HCT116 (cell line): ENCODE data around the gene DYNLT1. TPM values are rescaled to one million over a fixed set of nuclear protein-coding genes. Genes with fewer than 3 reads are reported as not detected.

Experiments used
- ATAC-seq: fragments of 200-7000 bp; cut with Tn5 transposase; 2 replicates; pipeline ENCODE4 v1.9.1; 2020; ENCODE audit warnings: mild to moderate bottlenecking, moderate library complexity
- BruUV-seq: library from RNA; stranded (reverse); fragments of 400-500 nt; replicated peaks from 2 replicates; lab custom pipeline; 2021; lab: Mats Ljungman, UMichigan
- CTCF ChIA-PET: fragments of 300-600 bp; sonication (Branson Sonifier 250); formaldehyde crosslinking; loops from one replicate; lab custom pipeline; 2021; ENCODE audit warnings: antibody characterized with exemption; lab: Charles Lee
- POLR2A ChIA-PET: fragments of 300-600, 350-600 bp; sonication (Branson Sonifier 250); formaldehyde crosslinking; loops from one replicate; lab custom pipeline; 2021; ENCODE audit warnings: antibody characterized with exemption; lab: Charles Lee
- RAD21 ChIA-PET, 2 experiments: fragments of 300-600 bp; sonication (Branson Sonifier 250); formaldehyde crosslinking; loops; one replicate each; lab custom pipeline; 2023; ENCODE audit warnings: low total read pairs in 2 of 2; ENCODE audit not compliant: uncharacterized antibody in 2 of 2, unreplicated experiment in 2 of 2, low non-redundant PET in 1 of 2; lab: Charles Lee
- DNase-seq: peaks from one replicate; pipeline ENCODE4 v3.0.0-alpha.2; 2010; ENCODE audit warnings: low read depth, low spot score
- H2AFZ ChIP-seq: fragments of 200-600 bp; shearing (Covaris generic), sonication (generic); 2 replicates; pipeline ENCODE4 v1.6.1; 2017; ENCODE audit warnings: low read depth, mixed run types, mixed read lengths, antibody characterized with exemption, low read length; ENCODE audit not compliant: poor library complexity, severe bottlenecking
- H3K27ac ChIP-seq: 2 replicates; pipeline ENCODE4 v1.5.1; 2012; ENCODE audit warnings: low read depth, low read length
- H3K27me3 ChIP-seq: fragments of 200-600 bp; sonication (generic); 2 replicates; pipeline ENCODE4 v1.6.1; 2016; ENCODE audit warnings: mixed run types, low read length, mixed read lengths; ENCODE audit not compliant: insufficient read depth
- H3K36me3 ChIP-seq, 2 experiments: fragments of 200-500 bp in 1 of 2; fragments of 200-600 bp in 1 of 2; sonication (Bioruptor generic) in 1 of 2; sonication (generic) in 1 of 2; 2 replicates each; pipeline versions ENCODE4 v1.5.1 to v1.6.1; 2014 to 2016; ENCODE audit warnings: low read length in 2 of 2, inconsistent platforms in 1 of 2, mixed read lengths in 1 of 2, mixed run types in 1 of 2; ENCODE audit not compliant: insufficient read depth in 2 of 2, control insufficient read depth in 1 of 2
- H3K4me1 ChIP-seq, 2 experiments: fragments of 200-600 bp in 1 of 2; sonication (generic) in 1 of 2; 2 replicates each; pipeline versions ENCODE4 v1.5.1 to v1.6.1; 2012 to 2017; ENCODE audit warnings: low read length in 2 of 2, inconsistent platforms in 1 of 2, mild to moderate bottlenecking in 1 of 2, mixed read lengths in 1 of 2, mixed run types in 1 of 2, moderate library complexity in 1 of 2; ENCODE audit not compliant: insufficient read depth in 2 of 2, control insufficient read depth in 1 of 2
- H3K4me2 ChIP-seq: fragments of 200-600 bp; sonication (generic); 2 replicates; pipeline ENCODE4 v1.6.1; 2017; ENCODE audit warnings: mixed run types, low read length, mixed read lengths
- H3K4me3 ChIP-seq, 2 experiments: fragments of 200-600 bp in 1 of 2; sonication (generic) in 1 of 2; replicated peaks in 1 of 2; 2 replicates each; pipeline ENCODE4 v1.5.1; 2011 to 2016; ENCODE audit warnings: low read length in 2 of 2, control low read depth in 1 of 2, low read depth in 1 of 2, mild to moderate bottlenecking in 1 of 2, mixed read lengths in 1 of 2, mixed run types in 1 of 2
- H3K79me2 ChIP-seq: fragments of 200-600 bp; sonication (generic); 2 replicates; pipeline ENCODE4 v1.6.1; 2017; ENCODE audit warnings: mild to moderate bottlenecking, mixed run types, low read length, moderate library complexity, mixed read lengths; ENCODE audit not compliant: insufficient read depth
- H3K9ac ChIP-seq: fragments of 200-600 bp; sonication (generic); 2 replicates; pipeline ENCODE4 v1.6.1; 2016; ENCODE audit warnings: low read length, mixed read lengths
- H3K9me2 ChIP-seq: fragments of 200-600 bp; sonication (generic), shearing (Covaris generic); 2 replicates; pipeline ENCODE4 v1.6.1; 2017; ENCODE audit warnings: mixed run types, mild to moderate bottlenecking, moderate library complexity; ENCODE audit not compliant: insufficient read depth
- H3K9me3 ChIP-seq, 2 experiments: fragments of 200-500 bp in 1 of 2; fragments of 200-600 bp in 1 of 2; sonication (Bioruptor generic) in 1 of 2; sonication (generic) in 1 of 2; 2 replicates each; pipeline ENCODE4 v1.6.1; 2014 to 2017; ENCODE audit warnings: low read length in 2 of 2, mixed read lengths in 2 of 2, inconsistent platforms in 1 of 2, low read depth in 1 of 2, mild to moderate bottlenecking in 1 of 2, mixed run types in 1 of 2, moderate library complexity in 1 of 2; ENCODE audit not compliant: control insufficient read depth in 1 of 2, insufficient read depth in 1 of 2
- H4K20me1 ChIP-seq: fragments of 200-600 bp; sonication (generic), shearing (Covaris generic); 2 replicates; pipeline ENCODE4 v1.6.1; 2017; ENCODE audit warnings: mixed run types, mild to moderate bottlenecking, moderate library complexity; ENCODE audit not compliant: insufficient read depth
- ATF3 ChIP-seq: IDR thresholded peaks from 2 replicates; pipeline ENCODE4 v1.6.1; 2012
- CBX3 ChIP-seq: IDR thresholded peaks from 2 replicates; pipeline ENCODE4 v1.6.1; 2012; ENCODE audit warnings: low read depth
- CTCF ChIP-seq, 3 experiments: fragments of 200-600 bp in 1 of 3; sonication (generic) in 1 of 3; IDR thresholded peaks in 2 of 3; conservative IDR thresholded peaks in 1 of 3; 2 replicates each; pipeline ENCODE4 v1.5.1; 2012 to 2017; ENCODE audit warnings: low read depth in 2 of 3, low read length in 2 of 3, antibody characterized with exemption in 1 of 3, borderline replicate concordance in 1 of 3, control low read depth in 1 of 3, mild to moderate bottlenecking in 1 of 3, mixed read lengths in 1 of 3, mixed run types in 1 of 3, moderate library complexity in 1 of 3; ENCODE audit not compliant: insufficient read depth in 1 of 3
- EGR1 ChIP-seq: IDR thresholded peaks from 2 replicates; pipeline ENCODE4 v1.6.1; 2012; ENCODE audit warnings: low read depth
- ELF1 ChIP-seq: IDR thresholded peaks from 2 replicates; pipeline ENCODE4 v1.6.1; 2012; ENCODE audit warnings: low read depth, borderline replicate concordance
- EZH2phosphoT487 ChIP-seq: fragments of 200-600 bp; IDR thresholded peaks from 2 replicates; pipeline ENCODE4 v1.6.1; 2018; ENCODE audit warnings: antibody characterized with exemption, borderline replicate concordance
- FOSL1 ChIP-seq: IDR thresholded peaks from 2 replicates; pipeline ENCODE4 v1.6.1; 2012; ENCODE audit warnings: low read depth
- JUND ChIP-seq: IDR thresholded peaks from 2 replicates; pipeline ENCODE4 v1.6.1; 2012
- POLR2A ChIP-seq: IDR thresholded peaks from 2 replicates; pipeline ENCODE4 v1.7.0; 2011; ENCODE audit warnings: borderline replicate concordance; ENCODE audit not compliant: insufficient read depth, insufficient read length; ENCODE audit errors: extremely low read depth
- RAD21 ChIP-seq: IDR thresholded peaks from 2 replicates; pipeline ENCODE4 v1.6.1; 2012; ENCODE audit warnings: low read depth, mild to moderate bottlenecking
- SIN3A ChIP-seq: IDR thresholded peaks from 2 replicates; pipeline ENCODE4 v1.6.1; 2012; ENCODE audit warnings: low read depth
- SP1 ChIP-seq: IDR thresholded peaks from 2 replicates; pipeline ENCODE4 v1.6.1; 2012; ENCODE audit warnings: low read depth
- TCF7L2 ChIP-seq: IDR thresholded peaks from 2 replicates; pipeline ENCODE4 v1.7.0; 2011; ENCODE audit warnings: borderline replicate concordance, inconsistent platforms; ENCODE audit not compliant: insufficient read depth, insufficient read length; ENCODE audit errors: extremely low read depth
- YY1 ChIP-seq: IDR thresholded peaks from 2 replicates; pipeline ENCODE4 v1.6.1; 2011; ENCODE audit warnings: low read length, low read depth, moderate library complexity, mild to moderate bottlenecking; ENCODE audit not compliant: insufficient replicate concordance; ENCODE audit errors: extremely low read depth
- ZBTB33 ChIP-seq: IDR thresholded peaks from 2 replicates; pipeline ENCODE4 v1.6.1; 2011; ENCODE audit warnings: mild to moderate bottlenecking, low read length, moderate library complexity; ENCODE audit not compliant: insufficient replicate concordance; ENCODE audit errors: extremely low read depth
- ZFX ChIP-seq: fragments of 450-650 bp; IDR thresholded peaks from 2 replicates; pipeline ENCODE4 v1.6.1; 2017
- ZNF274 ChIP-seq: fragments of 200-500 bp; sonication (Bioruptor generic); IDR thresholded peaks from 2 replicates; pipeline ENCODE4 v1.6.1; 2014; ENCODE audit warnings: mild to moderate bottlenecking, low read depth, low read length, inconsistent platforms
- intact Hi-C: fragments of 100-400 bp; cut with micrococcal nuclease; formaldehyde crosslinking; loops from 2 replicates; pipeline ENCODE4 v1.10.0; 2022
- total RNA-seq: library from RNA; stranded (reverse); gene quantifications from one replicate; pipeline ENCODE4 v1.2.1, GENCODE V29; 2021; ENCODE audit not compliant: unreplicated experiment

DYNLT1 gene
- total RNA-seq, 1 experiment from 2014 or later = 239 TPM

GRCh38 chr6:158611541-158612370 is 32.8 kb downstream of the DYNLT1 start:
- Histone ChIP-seq H4K20me1 (peaks cover 5% of the 10 kb centered on the region; the same call in 1 of the 2 replicates), H3K79me2 (peaks cover 17% of the 10 kb centered on the region), H3K9me3 (no peaks in the 10 kb centered on the region), H3K27me3 (no peaks in the 10 kb centered on the region), H3K4me1 (peaks cover 0 to 5% of the 10 kb centered on the region in 2 experiments; a peak in 1 of 4 replicates), H3K4me2 (no peak overlapping the region), H3K9ac (no peak overlapping the region), H2AFZ (no peak overlapping the region), H3K9me2 (no peaks in the 10 kb centered on the region), H3K36me3 (peaks cover 22 to 47% of the 10 kb centered on the region in 2 experiments; a peak in 3 of 4 replicates), H3K27ac (no peak overlapping the region), H3K4me3 (no peak overlapping the region)
- BruUV-seq = no TSS peak
- ATAC-seq = no peak
- TF ChIP-seq RAD21 (no peak), ZBTB33 (no peak), ATF3 (no peak), SIN3A (no peak), TCF7L2 (no peak), CBX3 (no peak), ZFX (no peak), SP1 (no peak), EGR1 (no peak), EZH2phosphoT487 (no peak), ELF1 (no peak), ZNF274 (no peak), YY1 (no peak), JUND (no peak), CTCF (IDR thresholded peaks at IDR 0.05 in 2 of 3, conservative IDR thresholded peaks at IDR 0.05 in 1 of 3; ENCODE audit: borderline replicate concordance in 1 of 3, insufficient read depth in 1 of 3, low read depth in 2 of 3, low read length in 2 of 3) (no peak), POLR2A (no peak), FOSL1 (no peak)
- POLR2A ChIA-PET = no interaction called here
- RAD21 ChIA-PET = no interaction called here
- CTCF ChIA-PET = interaction anchor here (1.2 kb wide), 1 partner anchor 391 kb away, joined by 3 read pairs; no protein-coding TSS in a partner anchor
- intact Hi-C loops = no loop called here
- no peak for DNase-seq
